GM12892 (cell line): ENCODE data around the gene SLC31A2.

Experiments used
- POLR2A ChIP-seq: IDR thresholded peaks from 2 replicates; pipeline ENCODE4 v1.6.1; 2011; ENCODE audit warnings: low read depth, low read length, control low read depth
- POLR2AphosphoS5 ChIP-seq: IDR thresholded peaks from 2 replicates; pipeline ENCODE4 v1.6.1; 2011; ENCODE audit warnings: low read depth, low read length, control low read depth

DNA sequence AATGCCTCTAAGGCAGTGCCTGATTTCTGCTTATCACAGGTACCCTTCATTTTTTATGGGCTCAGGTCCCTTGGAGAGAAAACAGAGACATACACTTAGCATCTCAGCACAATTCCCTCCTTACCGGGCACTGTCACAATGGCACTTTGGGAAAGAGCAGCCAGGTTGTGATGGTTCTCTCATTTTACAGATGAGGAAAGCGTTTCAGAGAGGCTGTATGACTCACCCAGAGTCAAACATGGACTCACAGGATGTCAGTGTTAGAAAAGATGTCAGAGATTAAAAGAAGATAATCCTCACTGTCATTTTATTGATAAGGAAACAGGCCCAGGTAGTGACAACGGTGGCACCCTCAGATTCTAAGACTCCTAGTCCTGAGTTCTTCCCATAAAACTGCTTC lies 12.0 kb upstream of the SLC31A2 start:
- TF ChIP-seq POLR2AphosphoS5 (no peak), POLR2A (no peak)
